SK-N-SH (cell line): ENCODE data around the gene CTSE.

Source experiments
- ELF1 ChIP-seq: IDR thresholded peaks from 2 replicates; pipeline ENCODE4 v1.4.0; 2012
- EZH2phosphoT487 ChIP-seq: fragments of 200-600 bp; sonication (generic); IDR thresholded peaks from 2 replicates; pipeline ENCODE4 v1.6.1; 2017; ENCODE audit warnings: low read depth, mixed run types, mild to moderate bottlenecking, antibody characterized with exemption, moderate library complexity, borderline replicate concordance
- FOXM1 ChIP-seq: IDR thresholded peaks from 2 replicates; pipeline ENCODE4 v1.4.0; 2012; ENCODE audit warnings: low read depth, mild to moderate bottlenecking
- GABPA ChIP-seq: IDR thresholded peaks from 2 replicates; pipeline ENCODE4 v1.4.0; 2012; ENCODE audit warnings: low read depth, mild to moderate bottlenecking
- MEF2A ChIP-seq: IDR thresholded peaks from 2 replicates; pipeline ENCODE4 v1.4.0; 2012; ENCODE audit warnings: low read depth, borderline replicate concordance
- POLR2AphosphoS5 ChIP-seq: IDR thresholded peaks from 2 replicates; pipeline ENCODE4 v1.6.1; 2012; ENCODE audit warnings: low read depth, low read length
- RXRA ChIP-seq: IDR thresholded peaks from 2 replicates; pipeline ENCODE4 v1.4.0; 2012; ENCODE audit warnings: low read depth, mild to moderate bottlenecking, borderline replicate concordance
- TAF1 ChIP-seq: IDR thresholded peaks from 2 replicates; pipeline ENCODE4 v1.6.1; 2012; ENCODE audit warnings: low read depth, mild to moderate bottlenecking, low read length, moderate library complexity, borderline replicate concordance
- TF ChIP-seq, protein P1 (sequence below): fragments of 200-600 bp; sonication (generic); IDR thresholded peaks from 2 replicates; pipeline ENCODE4 v1.6.1; 2017; ENCODE audit warnings: antibody characterized with exemption, mild to moderate bottlenecking, moderate library complexity
- TF ChIP-seq, protein P2 (sequence below): fragments of 150-350 bp; IDR thresholded peaks from 2 replicates; pipeline ENCODE4 v1.6.1; 2017; ENCODE audit warnings: antibody characterized with exemption, low read length, low read depth, borderline replicate concordance
- TF ChIP-seq, protein P3 (sequence below): IDR thresholded peaks from 2 replicates; pipeline ENCODE4 v1.6.1; 2012; ENCODE audit warnings: mild to moderate bottlenecking, low read depth, low read length, moderate library complexity

DNA sequence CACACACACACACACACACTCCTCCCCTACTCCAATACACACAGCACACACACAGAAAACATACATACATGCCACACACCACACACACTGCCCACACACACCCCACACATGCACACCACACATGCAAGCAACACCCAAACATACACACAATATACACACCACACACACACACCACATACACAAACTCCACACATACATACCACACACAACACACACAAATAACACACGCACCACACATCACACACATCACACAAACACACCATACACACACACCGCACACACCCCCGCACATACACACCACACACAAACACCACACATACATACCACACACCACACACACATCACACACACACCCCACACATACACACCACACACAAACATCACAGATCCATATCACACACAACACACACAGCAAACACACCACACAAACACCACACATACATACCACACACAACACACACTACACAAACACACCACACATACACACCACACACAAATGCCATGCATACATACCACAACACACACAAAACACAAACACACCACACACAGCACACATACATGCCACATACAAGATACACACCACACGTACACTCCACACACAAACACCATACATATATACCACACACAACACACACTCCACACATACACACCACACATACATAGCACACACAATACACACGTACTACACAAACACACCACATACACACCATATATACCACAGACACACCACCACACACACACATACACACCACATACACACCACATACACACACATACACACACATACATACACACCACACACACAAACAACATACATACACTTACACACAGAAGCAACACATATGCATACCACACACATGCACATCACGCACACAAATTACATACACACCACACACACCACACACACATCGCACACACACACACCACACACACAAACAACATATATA is 19.6 kb downstream of the CTSE start:
- TF ChIP-seq POLR2AphosphoS5: no peak
- TF ChIP-seq, protein P1, sequence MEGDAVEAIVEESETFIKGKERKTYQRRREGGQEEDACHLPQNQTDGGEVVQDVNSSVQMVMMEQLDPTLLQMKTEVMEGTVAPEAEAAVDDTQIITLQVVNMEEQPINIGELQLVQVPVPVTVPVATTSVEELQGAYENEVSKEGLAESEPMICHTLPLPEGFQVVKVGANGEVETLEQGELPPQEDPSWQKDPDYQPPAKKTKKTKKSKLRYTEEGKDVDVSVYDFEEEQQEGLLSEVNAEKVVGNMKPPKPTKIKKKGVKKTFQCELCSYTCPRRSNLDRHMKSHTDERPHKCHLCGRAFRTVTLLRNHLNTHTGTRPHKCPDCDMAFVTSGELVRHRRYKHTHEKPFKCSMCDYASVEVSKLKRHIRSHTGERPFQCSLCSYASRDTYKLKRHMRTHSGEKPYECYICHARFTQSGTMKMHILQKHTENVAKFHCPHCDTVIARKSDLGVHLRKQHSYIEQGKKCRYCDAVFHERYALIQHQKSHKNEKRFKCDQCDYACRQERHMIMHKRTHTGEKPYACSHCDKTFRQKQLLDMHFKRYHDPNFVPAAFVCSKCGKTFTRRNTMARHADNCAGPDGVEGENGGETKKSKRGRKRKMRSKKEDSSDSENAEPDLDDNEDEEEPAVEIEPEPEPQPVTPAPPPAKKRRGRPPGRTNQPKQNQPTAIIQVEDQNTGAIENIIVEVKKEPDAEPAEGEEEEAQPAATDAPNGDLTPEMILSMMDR: no peak
- TF ChIP-seq, protein P2, sequence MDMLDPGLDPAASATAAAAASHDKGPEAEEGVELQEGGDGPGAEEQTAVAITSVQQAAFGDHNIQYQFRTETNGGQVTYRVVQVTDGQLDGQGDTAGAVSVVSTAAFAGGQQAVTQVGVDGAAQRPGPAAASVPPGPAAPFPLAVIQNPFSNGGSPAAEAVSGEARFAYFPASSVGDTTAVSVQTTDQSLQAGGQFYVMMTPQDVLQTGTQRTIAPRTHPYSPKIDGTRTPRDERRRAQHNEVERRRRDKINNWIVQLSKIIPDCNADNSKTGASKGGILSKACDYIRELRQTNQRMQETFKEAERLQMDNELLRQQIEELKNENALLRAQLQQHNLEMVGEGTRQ: no peak
- TF ChIP-seq GABPA: no peak
- no peak for TF ChIP-seq FOXM1
- TF ChIP-seq EZH2phosphoT487: no peak
- TF ChIP-seq, protein P3, sequence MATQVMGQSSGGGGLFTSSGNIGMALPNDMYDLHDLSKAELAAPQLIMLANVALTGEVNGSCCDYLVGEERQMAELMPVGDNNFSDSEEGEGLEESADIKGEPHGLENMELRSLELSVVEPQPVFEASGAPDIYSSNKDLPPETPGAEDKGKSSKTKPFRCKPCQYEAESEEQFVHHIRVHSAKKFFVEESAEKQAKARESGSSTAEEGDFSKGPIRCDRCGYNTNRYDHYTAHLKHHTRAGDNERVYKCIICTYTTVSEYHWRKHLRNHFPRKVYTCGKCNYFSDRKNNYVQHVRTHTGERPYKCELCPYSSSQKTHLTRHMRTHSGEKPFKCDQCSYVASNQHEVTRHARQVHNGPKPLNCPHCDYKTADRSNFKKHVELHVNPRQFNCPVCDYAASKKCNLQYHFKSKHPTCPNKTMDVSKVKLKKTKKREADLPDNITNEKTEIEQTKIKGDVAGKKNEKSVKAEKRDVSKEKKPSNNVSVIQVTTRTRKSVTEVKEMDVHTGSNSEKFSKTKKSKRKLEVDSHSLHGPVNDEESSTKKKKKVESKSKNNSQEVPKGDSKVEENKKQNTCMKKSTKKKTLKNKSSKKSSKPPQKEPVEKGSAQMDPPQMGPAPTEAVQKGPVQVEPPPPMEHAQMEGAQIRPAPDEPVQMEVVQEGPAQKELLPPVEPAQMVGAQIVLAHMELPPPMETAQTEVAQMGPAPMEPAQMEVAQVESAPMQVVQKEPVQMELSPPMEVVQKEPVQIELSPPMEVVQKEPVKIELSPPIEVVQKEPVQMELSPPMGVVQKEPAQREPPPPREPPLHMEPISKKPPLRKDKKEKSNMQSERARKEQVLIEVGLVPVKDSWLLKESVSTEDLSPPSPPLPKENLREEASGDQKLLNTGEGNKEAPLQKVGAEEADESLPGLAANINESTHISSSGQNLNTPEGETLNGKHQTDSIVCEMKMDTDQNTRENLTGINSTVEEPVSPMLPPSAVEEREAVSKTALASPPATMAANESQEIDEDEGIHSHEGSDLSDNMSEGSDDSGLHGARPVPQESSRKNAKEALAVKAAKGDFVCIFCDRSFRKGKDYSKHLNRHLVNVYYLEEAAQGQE: no peak
- TF ChIP-seq TAF1: no peak
- no peak for TF ChIP-seq RXRA
- no peak for TF ChIP-seq ELF1
- TF ChIP-seq MEF2A: no peak
